ENCODE data around the gene BNC2.

Gene BNC2

GRCh38 chr9:16505199-16505598, 365.3 kb downstream of the BNC2 start:
- POLR2A ChIA-PET = no interaction called here
- CTCF ChIA-PET = no interaction called here
- no peak for DNase-seq (ENCODE audit: extremely low spot score)
- TF ChIP-seq, protein P1, sequence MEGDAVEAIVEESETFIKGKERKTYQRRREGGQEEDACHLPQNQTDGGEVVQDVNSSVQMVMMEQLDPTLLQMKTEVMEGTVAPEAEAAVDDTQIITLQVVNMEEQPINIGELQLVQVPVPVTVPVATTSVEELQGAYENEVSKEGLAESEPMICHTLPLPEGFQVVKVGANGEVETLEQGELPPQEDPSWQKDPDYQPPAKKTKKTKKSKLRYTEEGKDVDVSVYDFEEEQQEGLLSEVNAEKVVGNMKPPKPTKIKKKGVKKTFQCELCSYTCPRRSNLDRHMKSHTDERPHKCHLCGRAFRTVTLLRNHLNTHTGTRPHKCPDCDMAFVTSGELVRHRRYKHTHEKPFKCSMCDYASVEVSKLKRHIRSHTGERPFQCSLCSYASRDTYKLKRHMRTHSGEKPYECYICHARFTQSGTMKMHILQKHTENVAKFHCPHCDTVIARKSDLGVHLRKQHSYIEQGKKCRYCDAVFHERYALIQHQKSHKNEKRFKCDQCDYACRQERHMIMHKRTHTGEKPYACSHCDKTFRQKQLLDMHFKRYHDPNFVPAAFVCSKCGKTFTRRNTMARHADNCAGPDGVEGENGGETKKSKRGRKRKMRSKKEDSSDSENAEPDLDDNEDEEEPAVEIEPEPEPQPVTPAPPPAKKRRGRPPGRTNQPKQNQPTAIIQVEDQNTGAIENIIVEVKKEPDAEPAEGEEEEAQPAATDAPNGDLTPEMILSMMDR (IDR thresholded peaks at IDR 0.05; ENCODE audit: control extremely low read depth, extremely low read depth, low read depth, missing control alignments) = no peak

GRCh38 chr9:16501726-16502125, 368.7 kb downstream of the BNC2 start:
- DNase-seq (ENCODE audit: extremely low spot score) = no peak
- TF ChIP-seq, protein P1 (IDR thresholded peaks at IDR 0.05; ENCODE audit: control extremely low read depth, extremely low read depth, low read depth, missing control alignments) = no peak
- POLR2A ChIA-PET = no interaction called here
- CTCF ChIA-PET = no interaction called here

DNA sequence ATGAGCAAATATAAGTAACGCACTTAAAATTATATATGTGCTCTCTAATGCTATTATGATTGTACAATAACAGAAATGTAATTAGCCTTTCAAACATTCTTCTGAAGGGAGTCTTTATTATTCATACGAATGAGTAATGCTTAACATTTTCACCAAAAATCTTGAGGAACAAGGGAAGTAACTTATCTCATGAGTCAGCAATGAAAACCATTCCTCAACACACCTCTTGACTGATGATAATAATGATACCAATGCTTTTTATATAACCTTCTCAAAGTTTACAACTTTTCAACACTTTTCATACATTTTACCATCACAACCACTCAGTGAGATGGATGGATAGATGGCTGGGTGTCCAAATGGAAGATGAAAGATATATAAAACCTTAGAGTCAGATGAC, 369.3 kb downstream of the BNC2 start:
- CTCF ChIA-PET = no interaction called here
- TF ChIP-seq, protein P1 (IDR thresholded peaks at IDR 0.05; ENCODE audit: control extremely low read depth, extremely low read depth, low read depth, missing control alignments) = no peak
- POLR2A ChIA-PET = no interaction called here
- no peak for DNase-seq (ENCODE audit: extremely low spot score)

DNA sequence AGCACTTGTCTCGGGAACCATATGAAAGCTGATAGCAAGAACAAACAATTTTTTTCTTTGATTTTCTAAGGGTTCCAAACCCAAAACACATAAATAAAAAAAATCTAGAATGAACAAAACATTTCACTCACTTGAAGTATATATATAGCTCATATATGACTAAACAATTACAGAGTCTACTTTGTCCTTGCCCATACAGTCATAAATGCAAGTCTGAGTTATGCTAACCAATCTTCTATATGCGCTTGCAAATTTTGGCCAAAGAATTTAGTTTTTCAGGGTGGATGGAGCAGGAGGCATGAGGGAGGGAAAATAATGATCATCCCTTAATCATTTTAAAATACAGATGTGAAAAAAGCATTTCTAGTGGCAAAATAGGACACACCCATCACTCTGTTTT, 370.1 kb downstream of the BNC2 start:
- POLR2A ChIA-PET = no interaction called here
- no peak for DNase-seq (ENCODE audit: extremely low spot score)
- CTCF ChIA-PET = no interaction called here
- TF ChIP-seq, protein P1 (IDR thresholded peaks at IDR 0.05; ENCODE audit: control extremely low read depth, extremely low read depth, low read depth, missing control alignments) = no peak

- ChIA-PET CTCF (interaction anchor here (0.8 kb wide), 1 partner anchor 11 kb away, joined by 3 read pairs; no protein-coding TSS in a partner anchor), POLR2A (no interaction called here)
- no peak for DNase-seq (ENCODE audit: extremely low spot score)
- TF ChIP-seq, protein P1 (IDR thresholded peaks at IDR 0.05; ENCODE audit: control extremely low read depth, extremely low read depth, low read depth, missing control alignments) = no peak
Observed at GRCh38 chr9:16499892-16500291, 370.6 kb downstream of the BNC2 start.

DNA sequence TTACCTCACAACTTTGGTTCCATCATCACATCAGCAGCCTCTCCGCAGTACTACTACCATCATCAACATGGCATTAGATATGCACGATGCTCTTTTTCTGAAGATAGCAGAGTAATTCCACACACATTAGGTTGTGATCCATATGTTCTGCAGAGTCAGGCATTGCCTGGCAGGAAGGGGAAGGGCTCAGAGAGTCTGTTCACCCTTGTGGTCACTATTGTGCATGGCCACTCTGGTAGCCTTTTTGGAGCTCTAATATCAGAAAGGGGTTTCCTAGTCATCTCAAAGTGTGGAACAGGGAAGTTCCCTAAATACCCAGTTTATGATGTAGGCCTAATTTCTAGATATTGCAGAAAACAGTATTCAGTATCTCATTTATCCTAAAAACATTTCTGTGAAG, 373.6 kb downstream of the BNC2 start:
- TF ChIP-seq, protein P1 (IDR thresholded peaks at IDR 0.05; ENCODE audit: control extremely low read depth, extremely low read depth, low read depth, missing control alignments) = no peak
- ChIA-PET POLR2A (no interaction called here), CTCF (no interaction called here)
- no peak for DNase-seq (ENCODE audit: extremely low spot score)

- no peak for DNase-seq (ENCODE audit: extremely low spot score)
- ChIA-PET POLR2A (no interaction called here), CTCF (interaction anchor here (1.1 kb wide), 1 partner anchor 14 kb away, joined by 3 read pairs; no protein-coding TSS in a partner anchor)
- TF ChIP-seq, protein P1 (IDR thresholded peaks at IDR 0.05; ENCODE audit: control extremely low read depth, extremely low read depth, low read depth, missing control alignments) = no peak
Observed at GRCh38 chr9:16487915-16488314, 382.6 kb downstream of the BNC2 start.

Data from GM10248 (cell line).